Heart left ventricle (tissue), 16 donors: ENCODE data around the gene LMTK2. TPM values are rescaled to one million over a fixed set of nuclear protein-coding genes. Genes with fewer than 3 reads are reported as not detected.

Experiments
- ATAC-seq, 4 donors: fragments of 200-7000 bp; cut with Tn5 transposase; one replicate each; pipeline ENCODE4 v1.9.1; 2020 to 2022; ENCODE audit warnings: moderate library complexity in 4 of 4, mild to moderate bottlenecking in 3 of 4, moderate number of reproducible peaks in 1 of 4
- DNase-seq, 5 donors: peaks; one replicate each; pipeline ENCODE4 v3.0.0-alpha.2; 2020
- H3K27ac ChIP-seq, 12 donors: fragments of 200-600 bp; sonication (generic) in 4 of 12; one replicate each; pipeline versions ENCODE4 v1.5.0 to v1.8.0; 2016 to 2022; ENCODE audit warnings: mild to moderate bottlenecking in 2 of 12
- H3K27me3 ChIP-seq, 9 donors: fragments of 200-600 bp; sonication (generic) in 2 of 9; one replicate each; pipeline versions ENCODE4 v1.5.1 to v1.8.0; 2016 to 2022; ENCODE audit warnings: mild to moderate bottlenecking in 3 of 9
- H3K36me3 ChIP-seq, 9 donors: fragments of 200-600 bp; sonication (generic) in 2 of 9; one replicate each; pipeline versions ENCODE4 v1.5.0 to v1.8.0; 2018 to 2022; ENCODE audit warnings: mild to moderate bottlenecking in 2 of 9
- H3K4me1 ChIP-seq, 12 donors: fragments of 200-600 bp; sonication (generic) in 4 of 12; one replicate each; pipeline versions ENCODE4 v1.5.0 to v1.8.0; 2016 to 2022; ENCODE audit warnings: mild to moderate bottlenecking in 3 of 12
- H3K4me3 ChIP-seq, 12 donors: fragments of 200-600 bp; sonication (generic) in 4 of 12; one replicate each; pipeline versions ENCODE4 v1.5.0 to v1.8.0; 2017 to 2022; ENCODE audit warnings: mild to moderate bottlenecking in 9 of 12, moderate library complexity in 4 of 12
- H3K9me3 ChIP-seq, 12 donors: fragments of 200-600 bp; sonication (generic) in 4 of 12; one replicate each; pipeline versions ENCODE4 v1.5.0 to v1.8.0; 2016 to 2022; ENCODE audit warnings: mild to moderate bottlenecking in 1 of 12
- CTCF ChIP-seq, 12 donors: fragments of 200-600 bp; sonication (generic) in 4 of 12; IDR thresholded peaks; one replicate each; pipeline versions ENCODE4 v1.5.0 to v1.8.0; 2018 to 2022; ENCODE audit warnings: antibody characterized with exemption in 12 of 12, mild to moderate bottlenecking in 5 of 12
- POLR2A ChIP-seq, 2 donors: fragments of 450-650 bp; IDR thresholded peaks; one replicate each; pipeline ENCODE4 v1.6.1; 2017; ENCODE audit warnings: antibody characterized with exemption in 2 of 2, mild to moderate bottlenecking in 2 of 2, moderate library complexity in 2 of 2
- WGBS, 4 donors: extraction: QIAGEN DNeasy Blood & Tissue Kit in 2 of 4; methylation state at CpG; one replicate each; pipeline versions ENCODE4 v1.1.5 to v1.1.7; 2013 to 2018; 5-methylcytosine and 5-hydroxymethylcytosine counted together
- intact Hi-C, 10 donors: fragments of 100-400 bp; cut with DNase I; formaldehyde crosslinking; loops; one replicate each; pipeline versions ENCODE4 v1.11.1 to v1.14.2; 2022
- polyA plus RNA-seq, 2 donors: library from polyadenylated mRNA; stranded (reverse); fragments of 200-250 nt; gene quantifications; one replicate each; pipeline ENCODE4 v1.2.3, GENCODE V29; 2013
- total RNA-seq, 9 donors: library from RNA; depleted of rRNA in 2 of 9; stranded (reverse); fragments of >200 nt in 2 of 9; fragmentation: NEBNext Ultra II Directional in 3 of 9; extraction: Animal tissue kit (Norgen Biotek cat#: 25700) in 3 of 9; gene quantifications; one replicate each; pipeline versions ENCODE4 v1.1.0 to v1.2.4, GENCODE V29; 2016 to 2023
- donor health status: ischemic (EF 13 %, LVEDD 7.1; RV severe dilation, severe dysfunction).
- donor health status: healthy with polysubstance abuse.
- donor health status: DM: no; HTN: yes; CAD: no.
- donor health status: DM: no; HTN: no; CAD: no.
- donor health status: ischemic (EF 25% LVEDD 6.9; RV normal size, moderate dysfunction).
- donor health status: ischemic (EF 25% LVEDD 5.7; RV mildly dilated, moderate dysfunction).
- donor health status: healthy.
- donor health status: DM: yes; HTN: yes; CAD: no.
- donor health status: ischemic (EF 35%, LVEDD 5.7; RV mildly dilated, moderate dysfunction).
- donor health status: nonischemic (EF 11% LVEDD 7.7; RV severe dilation, severe dysfunction).
- donor health status: DM: yes; HTN: yes; CAD: no.
- donor health status: PGD.
- donor health status: ischemic (EF 29% LVEDD 5.4; RV normal size, mild dysfunction).
- donor health status: nonischemic (EF 23%, LVEDD 6.1; RV moderate dilation, normal function).

LMTK2 gene
- total and polyA plus RNA-seq, 11 donors = 6.3 to 58.3 (median 27.3) TPM

GRCh38 chr7:98241674-98242241, 135.1 kb downstream of the LMTK2 start:
- peaks cover 0 to 76% (median 52%) of the 10 kb centered on the region in 9 donors for H3K36me3 ChIP-seq
- intact Hi-C loops = loop anchor here in 5 of 10 donors (2.0 to 10.0 kb wide), 4 partner anchors 137 to 221 kb away; partner anchors contain the start of gene LMTK2 (in 1 of the 5)

GRCh38 chr7:98242342-98242741, 135.7 kb downstream of the LMTK2 start:
- no peak for TF ChIP-seq CTCF (IDR thresholded peaks at IDR 0.05)
- TF ChIP-seq POLR2A (IDR thresholded peaks at IDR 0.05) = no peak
- H3K27ac ChIP-seq = no peak overlapping the region
- WGBS, 4 donors = 90 to 98% (median 98%) methylated on average over 1 of the region's 1 CpG
- ATAC-seq = no peak
- peaks cover 0 to 74% (median 48%) of the 10 kb centered on the region in 9 donors for H3K36me3 ChIP-seq
- peaks cover 0 to 23% (median 4%) of the 10 kb centered on the region in 12 donors for H3K4me1 ChIP-seq
- intact Hi-C loops = loop anchor here in 4 of 10 donors (5.0 to 10.0 kb wide), 3 partner anchors 138 to 220 kb away; partner anchors contain the start of gene LMTK2 (in 1 of the 4)
- no peaks in the 10 kb centered on the region for H3K27me3 ChIP-seq
- no peak overlapping the region for H3K4me3 ChIP-seq
- no peaks in the 10 kb centered on the region for H3K9me3 ChIP-seq
- no peak for DNase-seq

More at GRCh38 chr7:98241674-98242241, 135.1 kb downstream of the LMTK2 start:
- TF ChIP-seq POLR2A (IDR thresholded peaks at IDR 0.05) (no peak), CTCF (IDR thresholded peaks at IDR 0.05) (peak in 1 of 12 donors; percentile 18)
- H3K27me3 ChIP-seq = no peaks in the 10 kb centered on the region
- no peak overlapping the region for H3K27ac ChIP-seq
- no peak for DNase-seq
- peaks cover 0 to 18% (median 4%) of the 10 kb centered on the region in 12 donors for H3K4me1 ChIP-seq
- no peak for ATAC-seq
- 80 to 87% (median 83%) methylated on average over 10 to 16 of the region's 16 CpGs for WGBS, 4 donors
- no peak overlapping the region for H3K4me3 ChIP-seq
- H3K9me3 ChIP-seq = no peaks in the 10 kb centered on the region

GRCh38 chr7:98242934-98243333, 136.3 kb downstream of the LMTK2 start:
- Histone ChIP-seq H3K27ac (no peak overlapping the region), H3K9me3 (no peaks in the 10 kb centered on the region), H3K36me3 (peaks cover 0 to 74% (median 42%) of the 10 kb centered on the region in 9 donors), H3K27me3 (no peaks in the 10 kb centered on the region), H3K4me3 (no peak overlapping the region), H3K4me1 (peaks cover 0 to 29% (median 5%) of the 10 kb centered on the region in 12 donors)
- TF ChIP-seq CTCF (IDR thresholded peaks at IDR 0.05) = no peak
- no peak for TF ChIP-seq POLR2A (IDR thresholded peaks at IDR 0.05)
- intact Hi-C loops = loop anchor here in 4 of 10 donors (5.0 to 10.0 kb wide), 3 partner anchors 138 to 221 kb away; partner anchors contain the start of gene LMTK2 (in 1 of the 4)
- ATAC-seq (no peak), DNase-seq (no peak)
- 83 to 97% (median 94%) methylated on average over 4 of the region's 4 CpGs for WGBS, 4 donors

GRCh38 chr7:98244871-98245270, 138.2 kb downstream of the LMTK2 start:
- WGBS, 4 donors = 93 to 96% (median 95%) methylated on average over 5 to 14 of the region's 14 CpGs
- ATAC-seq (no peak), DNase-seq (no peak)
- Histone ChIP-seq H3K36me3 (peaks cover 0 to 56% (median 23%) of the 10 kb centered on the region in 9 donors), H3K27ac (peak overlapping the region in 4 of 12 donors; percentile 3 to 67 (median 60)), H3K4me1 (peaks cover 0 to 49% (median 14%) of the 10 kb centered on the region in 12 donors), H3K4me3 (no peak overlapping the region), H3K27me3 (no peaks in the 10 kb centered on the region), H3K9me3 (no peaks in the 10 kb centered on the region)
- intact Hi-C loops = loop anchor here in 7 of 10 donors (5.0 to 10.0 kb wide), 4 partner anchors 37 to 223 kb away; partner anchors contain the start of genes BRI3 (in 4 of the 7) and LMTK2 (in 1 of the 7)
- no peak for TF ChIP-seq CTCF (IDR thresholded peaks at IDR 0.05)
- no peak for TF ChIP-seq POLR2A (IDR thresholded peaks at IDR 0.05)
